Stimulated activated CD4-positive, alpha-beta T cell treated with anti-CD3 and anti-CD28 coated beads, Interleukin-2, amount 100 ng/mL, for 24 hours (primary cell): Measurements from ENCODE around the gene ZNF57.
"Not testable (repeated sequence)": the region's sequence is repeated elsewhere in the genome, so short reads cannot be mapped to it uniquely, and the experiment has no call there.

Source experiments
- DNase-seq, 2 donors: peaks; one replicate each; pipeline ENCODE4 v3.0.0-alpha.2; 2020

Gene ZNF57

GRCh38 chr19:2902590-2903218 lies 2.0 kb downstream of the ZNF57 start:
- DNase-seq = no peak

DNA sequence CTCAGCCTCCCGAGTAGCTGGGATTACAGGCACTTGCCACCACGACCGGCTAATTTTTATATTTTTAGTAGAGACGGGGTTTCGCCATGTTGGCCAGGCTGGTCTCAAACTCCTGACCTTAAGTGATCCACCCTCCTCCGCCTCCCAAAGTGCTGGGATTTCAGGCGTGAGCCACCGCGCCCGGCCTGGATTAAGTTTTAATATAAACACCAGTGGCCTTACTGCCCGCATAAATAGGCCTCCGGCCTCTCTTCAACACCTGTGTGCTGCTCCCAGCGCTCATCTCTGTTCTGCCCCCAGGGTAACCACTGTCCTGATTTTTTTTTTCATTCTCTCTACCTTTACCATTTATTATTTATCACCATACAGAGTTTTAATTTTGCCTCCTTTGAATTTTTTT lies 2.6 kb downstream of the ZNF57 start:
- DNase-seq = not testable (repeated sequence)

GRCh38 chr19:2905918-2906519 lies 5.3 kb downstream of the ZNF57 start:
- no peak for DNase-seq

GRCh38 chr19:2906631-2907195 lies 6.0 kb downstream of the ZNF57 start:
- DNase-seq = no peak

- DNase-seq = peak in 1 of 2 donors; percentile 18
Observed at GRCh38 chr19:2912306-2912705, 11.6 kb downstream of the ZNF57 start.

DNA sequence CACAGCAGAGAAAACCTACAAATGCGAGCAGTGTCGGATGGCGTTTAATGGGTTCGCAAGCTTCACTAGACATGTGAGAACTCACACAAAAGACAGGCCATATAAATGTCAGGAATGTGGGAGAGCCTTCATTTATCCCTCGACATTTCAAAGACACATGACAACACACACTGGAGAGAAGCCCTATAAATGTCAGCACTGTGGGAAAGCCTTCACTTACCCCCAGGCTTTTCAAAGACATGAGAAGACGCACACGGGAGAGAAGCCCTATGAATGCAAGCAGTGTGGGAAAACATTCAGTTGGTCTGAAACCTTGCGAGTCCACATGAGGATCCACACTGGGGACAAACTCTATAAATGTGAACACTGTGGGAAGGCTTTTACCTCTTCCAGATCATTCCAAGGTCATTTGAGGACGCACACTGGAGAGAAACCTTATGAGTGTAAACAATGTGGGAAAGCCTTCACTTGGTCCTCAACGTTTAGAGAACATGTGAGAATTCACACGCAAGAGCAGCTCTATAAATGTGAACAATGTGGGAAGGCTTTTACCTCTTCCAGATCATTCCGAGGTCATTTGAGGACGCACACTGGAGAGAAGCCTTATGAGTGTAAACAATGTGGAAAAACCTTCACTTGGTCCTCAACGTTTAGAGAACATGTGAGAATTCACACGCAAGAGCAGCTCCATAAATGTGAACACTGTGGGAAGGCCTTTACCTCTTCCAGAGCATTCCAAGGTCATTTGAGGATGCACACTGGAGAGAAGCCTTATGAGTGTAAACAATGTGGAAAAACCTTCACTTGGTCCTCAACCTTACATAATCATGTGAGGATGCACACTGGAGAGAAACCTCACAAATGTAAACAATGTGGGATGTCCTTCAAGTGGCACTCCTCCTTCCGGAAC lies 16.8 kb downstream of the ZNF57 start:
- no peak for DNase-seq

- no peak for DNase-seq
Observed at GRCh38 chr19:2922987-2923386, 22.3 kb downstream of the ZNF57 start.

- no peak for DNase-seq
Observed at GRCh38 chr19:2923510-2923909, 22.8 kb downstream of the ZNF57 start.

DNA sequence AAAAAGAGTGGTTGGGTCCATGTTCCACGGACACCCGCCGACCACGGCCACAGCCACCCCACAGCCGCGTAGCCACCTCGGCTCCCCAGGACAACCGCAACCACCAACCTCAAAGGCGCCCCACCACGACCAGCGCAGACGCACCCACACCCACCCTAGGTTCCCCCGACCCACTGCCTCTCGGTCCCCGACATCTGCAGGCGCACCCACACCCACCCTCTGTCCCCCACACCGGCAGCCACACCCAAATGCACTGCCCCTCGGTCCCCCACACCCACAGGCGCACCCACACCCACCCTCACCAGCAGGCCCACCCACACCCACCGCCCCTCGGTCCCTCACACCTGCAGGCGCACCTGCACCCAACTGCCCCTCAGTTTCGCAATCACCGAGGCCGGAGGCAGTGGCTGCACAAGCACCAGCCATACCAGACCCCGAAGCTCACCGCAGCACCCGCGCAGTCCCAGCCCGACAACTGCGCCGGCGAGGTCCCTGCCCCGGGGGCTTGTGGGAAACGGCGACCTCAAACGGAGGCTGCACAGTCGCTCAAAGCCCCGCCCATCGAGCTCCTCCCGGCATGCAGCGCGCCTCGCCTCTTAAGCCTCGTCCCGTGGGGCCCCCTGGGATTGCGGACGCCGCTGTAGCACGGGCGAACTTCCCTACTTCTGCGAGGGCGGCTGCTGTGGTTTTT lies 25.8 kb downstream of the ZNF57 start:
- DNase-seq = no peak

GRCh38 chr19:2927032-2927430 lies 26.3 kb downstream of the ZNF57 start:
- DNase-seq = no peak

- DNase-seq = no peak
Observed at GRCh38 chr19:2933490-2933910, 32.8 kb downstream of the ZNF57 start.

DNA sequence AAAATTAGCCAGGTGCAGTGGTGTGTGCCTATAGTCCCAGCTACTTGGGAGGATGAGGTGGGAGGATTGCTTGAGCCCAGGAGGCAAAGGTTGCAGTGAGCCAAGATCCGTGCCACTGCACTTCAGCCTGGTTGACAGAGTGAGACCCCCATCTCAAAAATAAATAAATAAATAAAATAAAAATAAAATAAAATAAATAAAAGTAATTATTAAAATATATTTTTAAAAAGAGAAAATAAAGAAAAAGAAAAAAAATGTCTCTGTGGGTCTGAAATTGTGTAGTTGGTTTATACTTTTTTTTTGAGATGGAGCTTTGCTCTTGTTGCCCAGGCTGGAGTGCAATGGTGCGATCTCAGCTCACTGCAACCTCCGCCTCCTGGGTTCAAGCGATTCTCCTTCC lies 35.1 kb downstream of the ZNF57 start:
- DNase-seq = not testable (repeated sequence)

DNA sequence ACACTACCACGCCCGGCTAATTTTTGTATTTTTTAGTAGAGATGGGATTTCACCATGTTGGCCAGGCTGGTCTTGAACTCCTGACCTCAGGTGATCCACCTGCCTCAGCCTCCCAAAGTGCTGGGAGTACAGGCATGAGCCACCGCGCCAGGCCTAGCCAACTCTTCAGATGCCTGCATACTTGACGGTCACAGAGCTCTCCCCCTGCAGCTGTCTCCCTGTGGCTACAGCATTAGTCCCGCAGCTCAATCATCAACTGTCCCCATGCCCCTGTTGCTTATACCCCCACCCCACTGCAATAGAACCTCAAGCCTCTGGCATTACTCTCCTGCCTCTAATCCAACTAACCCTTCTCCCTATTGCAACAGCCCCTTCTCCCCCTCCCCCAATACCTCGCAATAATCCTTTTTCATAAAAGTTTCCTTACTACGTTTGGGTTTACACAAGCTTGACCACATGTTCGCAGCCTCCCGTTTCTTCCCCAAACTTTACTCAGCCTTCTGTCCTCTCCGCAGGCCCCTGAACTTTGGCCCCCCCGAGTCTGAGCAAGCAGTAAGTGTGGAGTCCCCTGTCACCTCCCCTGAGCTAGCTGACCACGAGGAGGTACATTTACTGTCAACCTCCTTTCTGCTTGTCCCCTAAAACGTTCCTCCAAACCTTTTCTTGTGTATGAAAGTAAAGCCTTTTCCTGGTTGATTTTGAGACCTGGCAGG lies 42.4 kb downstream of the ZNF57 start:
- DNase-seq = no peak

GRCh38 chr19:2944403-2944774 lies 43.7 kb downstream of the ZNF57 start:
- DNase-seq = no peak

- peak; percentile 99 for DNase-seq
Observed at GRCh38 chr19:2944775-2945574, 44.2 kb downstream of the ZNF57 start, which contains the start of gene ZNF77. Gene ZNF77, minus strand, starts transcription at chr19:2944971. Its CDS starts 131 bp downstream, at chr19:2944840.

- no peak for DNase-seq
Observed at GRCh38 chr19:2945575-2946184, 45.0 kb downstream of the ZNF57 start.

DNA sequence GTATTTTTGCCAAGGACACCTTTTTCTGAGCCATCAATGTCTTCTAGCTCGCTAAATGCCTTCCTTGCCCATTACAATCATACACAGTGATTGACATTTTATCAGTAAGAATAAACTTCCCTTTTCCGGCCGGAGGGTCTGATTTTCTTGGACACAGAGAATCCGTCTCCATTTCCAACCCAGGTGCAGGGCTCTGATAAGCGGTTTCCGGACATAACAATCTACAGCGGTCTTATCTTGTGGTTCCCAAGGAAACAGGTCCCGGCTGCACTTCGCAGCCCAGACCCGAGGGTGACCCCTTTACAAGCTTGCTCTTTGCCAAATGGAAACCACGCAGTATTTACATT lies 49.2 kb downstream of the ZNF57 start:
- no peak for DNase-seq

DNA sequence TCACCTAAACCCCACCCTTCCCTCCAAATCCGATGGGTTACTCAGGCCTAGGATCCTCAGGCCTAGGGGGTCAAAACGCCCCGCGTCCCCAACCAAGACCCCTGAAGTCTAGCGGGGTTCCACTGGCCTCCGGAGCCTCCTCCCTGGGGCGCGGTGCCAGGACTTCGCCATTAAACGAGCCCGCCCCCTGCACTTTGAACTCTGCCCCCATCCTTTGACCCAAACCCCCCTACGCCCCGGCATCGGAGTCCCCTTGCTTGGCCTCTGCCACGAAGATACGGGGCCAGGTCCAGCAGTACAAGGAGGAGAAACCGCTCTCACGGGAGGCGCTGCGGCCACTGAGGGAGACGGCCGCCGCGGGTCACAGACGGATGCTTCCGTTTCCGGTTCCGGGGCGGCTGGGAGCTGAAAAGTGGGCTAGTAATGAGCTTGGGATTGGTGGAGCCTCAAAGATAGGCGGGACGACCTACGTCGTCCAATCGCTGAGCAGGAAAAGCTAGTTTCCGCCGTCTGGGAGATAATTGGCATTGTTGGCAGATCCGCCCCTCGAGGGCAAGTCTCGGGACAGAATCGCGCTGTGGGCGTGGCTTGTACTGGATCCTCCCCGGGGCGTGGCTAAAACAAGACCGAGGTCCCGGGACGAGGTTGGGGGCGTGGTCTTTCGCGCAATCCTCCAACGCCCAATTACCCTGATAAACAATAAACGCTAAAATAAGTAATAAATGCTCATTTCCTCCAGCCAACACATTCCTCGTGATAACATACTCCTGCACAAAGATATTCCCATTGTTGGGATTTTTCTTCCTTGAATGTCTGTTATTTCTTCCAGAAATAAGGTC lies 49.8 kb downstream of the ZNF57 start:
- DNase-seq = peak; percentile 100

DNA sequence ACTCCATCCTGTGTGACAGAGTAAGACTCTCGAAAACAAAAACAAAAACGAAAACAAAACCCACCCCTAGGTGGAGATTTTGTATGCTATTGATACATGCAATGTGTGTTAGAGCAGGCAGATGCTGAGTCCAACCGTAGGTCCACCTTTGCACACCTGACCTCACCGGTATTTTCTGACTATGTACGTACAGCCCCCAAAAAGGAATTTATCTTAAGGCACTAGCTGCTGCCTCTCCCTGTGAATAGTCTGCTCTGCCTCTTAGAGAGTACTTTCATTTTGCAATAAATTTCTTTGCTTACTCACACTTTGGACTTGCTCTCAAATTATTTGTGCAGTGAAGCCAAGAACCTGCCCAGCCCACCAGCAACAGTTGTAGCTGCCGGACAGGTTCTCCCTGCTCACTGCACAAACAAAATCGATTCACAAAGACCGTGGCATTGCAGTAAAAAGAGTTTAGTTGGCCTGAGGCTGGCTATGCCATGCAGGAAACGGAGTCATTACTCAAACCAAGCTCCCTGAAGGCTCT lies 52.3 kb downstream of the ZNF57 start:
- no peak for DNase-seq

- DNase-seq = no peak
Observed at GRCh38 chr19:2957160-2957559, 56.4 kb downstream of the ZNF57 start.
